ENCODE measurements around the gene TTC7B.
A peak's percentile ranks its signal among the peaks of the same experiment; 100 is the strongest.

TTC7B gene

DNA sequence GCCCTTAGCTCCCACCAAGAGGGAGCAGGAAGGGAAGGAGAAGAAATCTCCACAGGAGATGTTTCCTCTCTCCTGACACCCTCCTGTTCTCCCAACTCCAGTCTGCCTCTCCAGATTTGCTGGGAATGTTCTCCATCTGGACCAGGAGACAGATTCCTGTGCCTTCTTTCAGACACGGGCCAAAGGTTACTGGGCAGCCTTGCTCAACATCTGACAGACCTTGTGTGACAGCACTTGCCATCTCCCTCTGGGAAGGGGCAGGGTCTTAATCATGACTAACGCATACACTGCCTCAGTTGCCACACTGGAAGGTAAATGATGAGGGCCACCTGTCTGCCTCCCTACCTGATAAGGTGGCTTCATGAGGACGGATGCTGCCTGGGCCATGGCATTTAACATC lies 2.5 kb upstream of the TTC7B start:
- Histone ChIP-seq H3K56ac (ENCODE audit: low read length) (no peak overlapping the region), H4K8ac (ENCODE audit: low read depth, low read length) (no peak overlapping the region), H3K4me2 (ENCODE audit: low read length) (no peak overlapping the region), H3K79me1 (ENCODE audit: low read length) (peaks cover 3% of the 10 kb centered on the region), H2BK15ac (replicated peaks; ENCODE audit: low read depth) (no peak overlapping the region), H3K27ac (ENCODE audit: low read depth, low read length) (no peak overlapping the region), H4K5ac (ENCODE audit: low read length) (no peak overlapping the region), H2BK120ac (ENCODE audit: low read depth, low read length) (no peak overlapping the region), H3K18ac (ENCODE audit: low read length) (no peak overlapping the region), H3K4me1 (ENCODE audit: control insufficient read depth, low read depth, low read length) (no peaks in the 10 kb centered on the region), H3K36me3 (ENCODE audit: control insufficient read depth, insufficient read depth, low read length) (no peaks in the 10 kb centered on the region), H3K79me2 (ENCODE audit: control insufficient read depth, insufficient read depth, low read length) (no peaks in the 10 kb centered on the region), H2BK5ac (ENCODE audit: low read length) (no peak overlapping the region), H3K4ac (ENCODE audit: low read depth, low read length) (no peak overlapping the region), H3K4me3 (ENCODE audit: low read length) (no peak overlapping the region), H3K23ac (ENCODE audit: low read length) (no peak overlapping the region), H3K27me3 (ENCODE audit: insufficient read depth, low read length, poor library complexity) (no peaks in the 10 kb centered on the region), H2AK5ac (ENCODE audit: low read length) (no peak overlapping the region), H3K9ac (ENCODE audit: low read length) (no peak overlapping the region)
- DNase-seq = no peak
- WGBS (ENCODE audit: extremely low coverage, insufficient coverage, low lambda C conversion rate) = no CpG with 5 or more reads among the region's 3 CpGs

DNA sequence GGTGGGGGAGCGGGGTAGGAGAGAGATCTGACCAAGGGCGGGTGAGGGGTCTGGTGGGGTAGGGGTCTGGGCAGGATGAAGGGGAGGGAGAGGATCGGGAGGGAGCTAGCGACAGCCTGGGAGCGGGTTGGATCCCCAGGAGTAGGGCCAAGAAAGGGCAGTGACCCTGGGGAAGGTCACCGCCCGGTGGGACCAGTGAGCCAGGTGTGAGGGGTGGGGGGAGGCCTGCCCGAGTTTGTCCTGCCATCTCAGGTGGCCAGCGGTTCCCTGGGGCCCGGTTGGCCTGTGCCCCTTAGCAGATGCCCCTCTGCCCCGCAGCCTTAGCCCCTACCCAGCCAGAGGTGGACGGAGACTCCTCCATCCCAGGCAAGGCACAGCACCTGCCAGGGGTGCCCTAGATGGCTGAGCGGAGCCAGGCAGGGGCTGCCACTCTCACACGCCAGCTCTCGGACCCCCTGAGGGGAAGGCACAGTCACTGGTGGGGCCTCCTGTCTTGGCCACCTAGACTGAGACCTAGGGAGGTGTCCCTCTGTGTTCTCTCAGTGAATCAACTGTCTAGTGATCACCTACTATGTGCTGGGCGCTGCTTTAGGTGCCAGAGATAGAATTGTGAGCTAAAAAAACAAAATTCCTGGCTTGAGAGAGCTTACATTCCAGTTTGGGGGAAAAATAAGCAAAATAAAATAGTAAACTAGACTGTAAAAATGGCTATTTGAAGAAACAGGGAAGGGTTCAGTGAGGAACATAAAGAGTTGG lies 629 bp upstream of the TTC7B start:
- H3K4me2 ChIP-seq (ENCODE audit: low read length) = peak overlapping the region; percentile 34
- H3K79me2 ChIP-seq (ENCODE audit: control insufficient read depth, insufficient read depth, low read length) = no peaks in the 10 kb centered on the region
- H3K9ac ChIP-seq (ENCODE audit: low read length) = peak overlapping the region; percentile 62
- H3K18ac ChIP-seq (ENCODE audit: low read length) = peak overlapping the region; percentile 43
- no peak overlapping the region for H4K5ac ChIP-seq (ENCODE audit: low read length)
- no peaks in the 10 kb centered on the region for H3K27me3 ChIP-seq (ENCODE audit: insufficient read depth, low read length, poor library complexity)
- H3K56ac ChIP-seq (ENCODE audit: low read length) = peak overlapping the region; percentile 86
- H2BK15ac ChIP-seq (replicated peaks; ENCODE audit: low read depth) = no peak overlapping the region
- no peak overlapping the region for H3K4me3 ChIP-seq (ENCODE audit: low read length)
- H3K23ac ChIP-seq (ENCODE audit: low read length) = peak overlapping the region; percentile 35
- peak overlapping the region; percentile 16 for H2BK120ac ChIP-seq (ENCODE audit: low read depth, low read length)
- no peaks in the 10 kb centered on the region for H3K36me3 ChIP-seq (ENCODE audit: control insufficient read depth, insufficient read depth, low read length)
- no peak overlapping the region for H3K4ac ChIP-seq (ENCODE audit: low read depth, low read length)
- no peak overlapping the region for H2AK5ac ChIP-seq (ENCODE audit: low read length)
- H4K8ac ChIP-seq (ENCODE audit: low read depth, low read length) = no peak overlapping the region
- no peak for DNase-seq
- H3K79me1 ChIP-seq (ENCODE audit: low read length) = peaks cover 4% of the 10 kb centered on the region
- no peaks in the 10 kb centered on the region for H3K4me1 ChIP-seq (ENCODE audit: control insufficient read depth, low read depth, low read length)
- WGBS (ENCODE audit: extremely low coverage, insufficient coverage, low lambda C conversion rate) = no CpG with 5 or more reads among the region's 16 CpGs
- H3K27ac ChIP-seq (ENCODE audit: low read depth, low read length) = no peak overlapping the region
- H2BK5ac ChIP-seq (ENCODE audit: low read length) = no peak overlapping the region

DNA sequence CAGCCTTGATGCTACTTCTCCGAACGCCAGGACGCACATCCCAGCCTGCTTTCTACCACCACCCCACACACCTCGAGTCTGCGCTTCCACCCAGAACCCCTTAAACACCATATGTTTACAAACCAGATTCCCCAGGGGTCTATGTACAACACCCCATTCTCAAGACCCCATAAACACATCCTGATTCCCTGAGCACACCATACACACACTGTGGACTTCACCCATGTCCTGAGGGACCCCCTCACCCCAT lies 733 bp downstream of the TTC7B start:
- peak overlapping the region; percentile 77 for H3K4ac ChIP-seq (ENCODE audit: low read depth, low read length)
- peak overlapping the region; percentile 76 for H3K9ac ChIP-seq (ENCODE audit: low read length)
- no CpG with 5 or more reads among the region's 5 CpGs for WGBS (ENCODE audit: extremely low coverage, insufficient coverage, low lambda C conversion rate)
- no peaks in the 10 kb centered on the region for H3K4me1 ChIP-seq (ENCODE audit: control insufficient read depth, low read depth, low read length)
- no peaks in the 10 kb centered on the region for H3K79me2 ChIP-seq (ENCODE audit: control insufficient read depth, insufficient read depth, low read length)
- peak overlapping the region; percentile 20 for H3K4me2 ChIP-seq (ENCODE audit: low read length)
- H3K18ac ChIP-seq (ENCODE audit: low read length) = peak overlapping the region; percentile 92
- DNase-seq = no peak
- H3K36me3 ChIP-seq (ENCODE audit: control insufficient read depth, insufficient read depth, low read length) = no peaks in the 10 kb centered on the region
- H2BK120ac ChIP-seq (ENCODE audit: low read depth, low read length) = no peak overlapping the region
- peaks cover 6% of the 10 kb centered on the region for H3K79me1 ChIP-seq (ENCODE audit: low read length)
- no peak overlapping the region for H2AK5ac ChIP-seq (ENCODE audit: low read length)
- peak overlapping the region; percentile 58 for H3K4me3 ChIP-seq (ENCODE audit: low read length)
- no peak overlapping the region for H4K5ac ChIP-seq (ENCODE audit: low read length)
- H3K23ac ChIP-seq (ENCODE audit: low read length) = no peak overlapping the region
- no peaks in the 10 kb centered on the region for H3K27me3 ChIP-seq (ENCODE audit: insufficient read depth, low read length, poor library complexity)
- no peak overlapping the region for H2BK15ac ChIP-seq (replicated peaks; ENCODE audit: low read depth)
- H3K56ac ChIP-seq (ENCODE audit: low read length) = peak overlapping the region; percentile 96
- no peak overlapping the region for H3K27ac ChIP-seq (ENCODE audit: low read depth, low read length)
- no peak overlapping the region for H2BK5ac ChIP-seq (ENCODE audit: low read length)
- no peak overlapping the region for H4K8ac ChIP-seq (ENCODE audit: low read depth, low read length)

DNA sequence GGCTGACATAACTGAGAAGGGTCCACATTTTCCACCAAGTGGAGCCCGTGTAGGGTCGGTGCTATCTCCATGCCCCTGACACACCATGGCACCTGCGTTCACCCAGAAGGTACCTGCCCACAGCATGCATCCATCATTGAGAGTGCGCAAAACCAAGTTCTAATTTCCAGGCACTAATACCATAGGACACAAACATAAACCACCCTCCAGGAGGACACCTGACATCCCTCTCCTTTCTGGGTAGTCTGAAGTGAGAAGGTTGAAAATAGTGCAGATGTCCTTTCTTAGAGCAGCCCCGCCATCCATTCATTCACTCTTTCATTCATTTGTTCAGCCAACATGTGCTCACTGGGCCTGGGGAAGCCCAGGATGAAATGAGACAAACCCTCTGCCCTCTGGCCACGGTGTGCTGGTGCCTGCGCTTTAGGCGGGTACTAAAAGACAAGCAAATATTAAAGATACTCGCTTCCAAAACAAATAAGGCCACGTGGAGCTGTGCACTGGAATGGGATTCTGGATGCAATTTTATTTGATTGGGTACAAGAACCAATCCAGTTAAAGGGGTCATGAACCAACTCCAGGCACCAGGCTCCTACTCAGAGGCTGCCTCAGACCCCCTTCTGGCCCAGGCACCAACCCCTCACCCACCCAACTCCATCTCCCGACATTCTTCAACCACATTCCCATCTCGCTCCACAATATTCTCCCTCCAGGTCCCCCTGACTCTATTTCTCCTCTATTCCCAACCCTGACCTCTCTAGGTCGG lies 1.2 kb downstream of the TTC7B start:
- no peak overlapping the region for H2BK120ac ChIP-seq (ENCODE audit: low read depth, low read length)
- H4K5ac ChIP-seq (ENCODE audit: low read length) = no peak overlapping the region
- no peak overlapping the region for H2AK5ac ChIP-seq (ENCODE audit: low read length)
- H3K4me3 ChIP-seq (ENCODE audit: low read length) = no peak overlapping the region
- no peak overlapping the region for H3K27ac ChIP-seq (ENCODE audit: low read depth, low read length)
- H3K36me3 ChIP-seq (ENCODE audit: control insufficient read depth, insufficient read depth, low read length) = no peaks in the 10 kb centered on the region
- no peak overlapping the region for H3K23ac ChIP-seq (ENCODE audit: low read length)
- WGBS (ENCODE audit: extremely low coverage, insufficient coverage, low lambda C conversion rate) = 100% methylated on average over 1 of the region's 13 CpGs
- peak overlapping the region; percentile 76 for H3K9ac ChIP-seq (ENCODE audit: low read length)
- H4K8ac ChIP-seq (ENCODE audit: low read depth, low read length) = no peak overlapping the region
- H3K4me2 ChIP-seq (ENCODE audit: low read length) = peak overlapping the region; percentile 20
- no peaks in the 10 kb centered on the region for H3K27me3 ChIP-seq (ENCODE audit: insufficient read depth, low read length, poor library complexity)
- H3K79me2 ChIP-seq (ENCODE audit: control insufficient read depth, insufficient read depth, low read length) = no peaks in the 10 kb centered on the region
- peaks cover 6% of the 10 kb centered on the region for H3K79me1 ChIP-seq (ENCODE audit: low read length)
- no peaks in the 10 kb centered on the region for H3K4me1 ChIP-seq (ENCODE audit: control insufficient read depth, low read depth, low read length)
- H2BK5ac ChIP-seq (ENCODE audit: low read length) = no peak overlapping the region
- H2BK15ac ChIP-seq (replicated peaks; ENCODE audit: low read depth) = no peak overlapping the region
- H3K18ac ChIP-seq (ENCODE audit: low read length) = no peak overlapping the region
- H3K56ac ChIP-seq (ENCODE audit: low read length) = peak overlapping the region; percentile 96
- DNase-seq = no peak
- H3K4ac ChIP-seq (ENCODE audit: low read depth, low read length) = peak overlapping the region; percentile 77

DNA sequence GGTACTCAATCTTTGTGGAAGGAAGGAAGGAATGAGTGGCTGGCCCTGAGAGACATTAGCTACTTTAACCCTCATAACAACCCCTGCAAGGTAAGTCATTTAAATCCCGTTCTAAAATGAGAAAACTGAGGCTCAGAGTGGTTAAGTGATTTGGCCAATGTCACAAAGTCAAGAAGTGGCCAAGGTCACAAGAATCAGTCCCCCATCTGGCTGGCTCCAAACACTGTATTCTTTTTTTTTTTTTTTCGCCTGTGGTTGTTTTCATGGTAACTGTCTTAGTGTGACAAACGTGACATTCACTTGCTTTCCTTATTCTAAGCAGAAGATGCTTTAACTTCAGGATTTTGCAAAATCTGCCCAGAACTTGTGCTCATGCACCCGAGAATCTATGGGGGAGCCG lies 2.8 kb downstream of the TTC7B start:
- Histone ChIP-seq H3K56ac (ENCODE audit: low read length) (no peak overlapping the region), H2AK5ac (ENCODE audit: low read length) (no peak overlapping the region), H3K4ac (ENCODE audit: low read depth, low read length) (no peak overlapping the region), H2BK120ac (ENCODE audit: low read depth, low read length) (no peak overlapping the region), H3K79me2 (ENCODE audit: control insufficient read depth, insufficient read depth, low read length) (no peaks in the 10 kb centered on the region), H3K4me2 (ENCODE audit: low read length) (no peak overlapping the region), H2BK15ac (replicated peaks; ENCODE audit: low read depth) (no peak overlapping the region), H3K23ac (ENCODE audit: low read length) (no peak overlapping the region), H3K4me1 (ENCODE audit: control insufficient read depth, low read depth, low read length) (no peaks in the 10 kb centered on the region), H4K5ac (ENCODE audit: low read length) (no peak overlapping the region), H3K36me3 (ENCODE audit: control insufficient read depth, insufficient read depth, low read length) (no peaks in the 10 kb centered on the region), H3K27ac (ENCODE audit: low read depth, low read length) (no peak overlapping the region), H3K79me1 (ENCODE audit: low read length) (peaks cover 14% of the 10 kb centered on the region), H4K8ac (ENCODE audit: low read depth, low read length) (no peak overlapping the region), H3K4me3 (ENCODE audit: low read length) (no peak overlapping the region), H3K18ac (ENCODE audit: low read length) (no peak overlapping the region), H2BK5ac (ENCODE audit: low read length) (no peak overlapping the region), H3K27me3 (ENCODE audit: insufficient read depth, low read length, poor library complexity) (no peaks in the 10 kb centered on the region), H3K9ac (ENCODE audit: low read length) (no peak overlapping the region)
- DNase-seq = no peak
- WGBS (ENCODE audit: extremely low coverage, insufficient coverage, low lambda C conversion rate) = no CpG with 5 or more reads among the region's 5 CpGs
